Sigmoid colon (tissue), 4 donors: ENCODE data around the gene CLDN6.

ENCODE experiments used
- CTCF ChIP-seq, 4 experiments: fragments of 450-650 bp in 3 of 4; fragments of 200-600 bp in 1 of 4; IDR thresholded peaks; one replicate each; pipeline ENCODE4 v1.5.1; 2016 to 2019; ENCODE audit warnings: antibody characterized with exemption in 4 of 4, mild to moderate bottlenecking in 3 of 4, moderate library complexity in 2 of 4
- POLR2A ChIP-seq, 2 donors: fragments of 450-650 bp; IDR thresholded peaks; one replicate each; pipeline ENCODE4 v1.6.1; 2016; ENCODE audit warnings: antibody characterized with exemption in 2 of 2, mild to moderate bottlenecking in 2 of 2, moderate library complexity in 2 of 2
- POLR2AphosphoS5 ChIP-seq, 4 donors: sonication (generic); formaldehyde crosslinking; IDR thresholded peaks; one replicate each; pipeline ENCODE4 v1.6.1; 2017; ENCODE audit warnings: antibody characterized with exemption in 4 of 4

DNA sequence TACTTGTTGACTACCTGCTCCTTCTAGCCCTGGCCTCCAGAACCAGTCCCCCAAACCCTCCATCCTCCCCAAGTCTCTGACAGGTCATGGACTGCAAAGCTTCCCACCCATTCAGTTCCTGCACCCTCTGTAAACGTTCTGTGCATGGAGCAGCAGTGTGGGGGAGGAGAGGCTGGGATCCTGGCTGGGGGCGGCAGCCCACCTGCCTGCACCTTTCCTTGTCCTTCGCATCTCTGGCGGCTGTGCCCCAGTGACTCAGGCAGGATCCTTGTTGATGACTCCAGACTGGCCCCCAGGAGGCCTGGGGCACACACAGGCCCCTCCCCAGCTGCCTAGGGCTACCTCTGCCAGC, 36.1 kb downstream of the CLDN6 start:
- no peak for TF ChIP-seq CTCF (IDR thresholded peaks at IDR 0.05)
- TF ChIP-seq POLR2A (IDR thresholded peaks at IDR 0.05): no peak
- TF ChIP-seq POLR2AphosphoS5 (IDR thresholded peaks at IDR 0.05): no peak
